ENCODE results near the gene CSPG5. TPM values are rescaled to one million over a fixed set of nuclear protein-coding genes. Genes with fewer than 3 reads are reported as not detected.

CSPG5 gene
- total and polyA plus RNA-seq, 8 donors = 0.80 to 19.2 (median 1.2) TPM

GRCh38 chr3:47522082-47522987 lies 56.3 kb downstream of the CSPG5 start:
- Histone ChIP-seq H3K4me1 (peaks cover 3 to 5% of the 10 kb centered on the region in 2 donors), H3K9me3 (no peaks in the 10 kb centered on the region), H3K36me3 (no peaks in the 10 kb centered on the region), H3K4me3 (no peak overlapping the region), H3K27ac (no peak overlapping the region), H3K27me3 (no peaks in the 10 kb centered on the region)
- peak; percentile 80 to 82 for TF ChIP-seq CTCF (IDR thresholded peaks at IDR 0.05)
- ATAC-seq = peak; percentile 99
- intact Hi-C loops (cut with DNase I) = loop anchor here in 1 of 2 donors (10.0 kb wide), 1 partner anchor 272 kb away; no protein-coding TSS in a partner anchor
- peak; percentile 61 to 90 (median 85) for DNase-seq

GRCh38 chr3:47520756-47521155 lies 57.9 kb downstream of the CSPG5 start:
- no peak overlapping the region for H3K4me3 ChIP-seq
- TF ChIP-seq CTCF (IDR thresholded peaks at IDR 0.05) = no peak
- intact Hi-C loops (cut with DNase I) = loop anchor here (2.0 to 10.0 kb wide), 2 partner anchors 268 to 274 kb away; no protein-coding TSS in a partner anchor
- ATAC-seq (no peak), DNase-seq (no peak)
- H3K4me1 ChIP-seq = peaks cover 3 to 5% of the 10 kb centered on the region in 2 donors
- no peaks in the 10 kb centered on the region for H3K36me3 ChIP-seq
- H3K27ac ChIP-seq = no peak overlapping the region
- H3K9me3 ChIP-seq = no peaks in the 10 kb centered on the region
- no peaks in the 10 kb centered on the region for H3K27me3 ChIP-seq

GRCh38 chr3:47517937-47518336 lies 60.7 kb downstream of the CSPG5 start:
- ATAC-seq (no peak), DNase-seq (no peak)
- Histone ChIP-seq H3K9me3 (no peaks in the 10 kb centered on the region), H3K36me3 (no peaks in the 10 kb centered on the region), H3K4me1 (peaks cover 3 to 12% of the 10 kb centered on the region in 2 donors), H3K4me3 (no peak overlapping the region), H3K27ac (no peak overlapping the region), H3K27me3 (no peaks in the 10 kb centered on the region)
- intact Hi-C loops (cut with DNase I) = no loop called here
- TF ChIP-seq CTCF (IDR thresholded peaks at IDR 0.05) = no peak

GRCh38 chr3:47515864-47516319 lies 62.8 kb downstream of the CSPG5 start:
- Histone ChIP-seq H3K4me3 (no peak overlapping the region), H3K9me3 (no peaks in the 10 kb centered on the region), H3K4me1 (peaks cover 0 to 22% of the 10 kb centered on the region in 2 donors), H3K36me3 (peaks cover 0 to 2% of the 10 kb centered on the region in 2 donors), H3K27ac (no peak overlapping the region), H3K27me3 (no peaks in the 10 kb centered on the region)
- intact Hi-C loops (cut with DNase I) = no loop called here
- no peak for ATAC-seq
- TF ChIP-seq CTCF (IDR thresholded peaks at IDR 0.05) = no peak
- no peak for DNase-seq

DNA sequence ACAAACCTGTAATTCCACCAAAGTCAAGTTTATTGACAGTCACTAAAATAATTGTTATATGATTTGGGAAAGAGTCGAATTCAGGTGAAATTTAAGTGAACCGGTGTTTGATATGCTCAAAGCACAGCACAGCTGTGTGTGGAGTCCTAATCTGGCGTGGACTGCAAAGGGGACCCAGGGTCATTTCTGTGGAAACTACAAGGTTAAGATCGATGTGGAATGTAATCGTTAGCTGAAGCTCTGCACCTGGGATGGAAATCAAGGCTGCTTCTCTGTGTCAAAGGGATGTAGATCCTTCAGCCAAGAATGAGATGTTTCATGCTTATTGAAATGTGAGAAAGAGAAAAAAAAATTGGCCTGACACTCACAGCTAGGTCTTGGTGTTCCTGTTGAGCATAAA lies 63.6 kb downstream of the CSPG5 start:
- Histone ChIP-seq H3K36me3 (peaks cover 0 to 10% of the 10 kb centered on the region in 2 donors), H3K4me1 (peaks cover 0 to 22% of the 10 kb centered on the region in 2 donors), H3K27me3 (no peaks in the 10 kb centered on the region), H3K4me3 (no peak overlapping the region), H3K27ac (no peak overlapping the region), H3K9me3 (no peaks in the 10 kb centered on the region)
- DNase-seq (no peak), ATAC-seq (no peak)
- intact Hi-C loops (cut with DNase I) = no loop called here
- no peak for TF ChIP-seq CTCF (IDR thresholded peaks at IDR 0.05)

Measured in left lung (tissue), 10 donors.